Stimulated activated CD4-positive, alpha-beta T cell treated with anti-CD3 and anti-CD28 coated beads, Interleukin-12 subunit alpha, Interleukin-12 subunit beta, amount 100 ng/mL, for 24 hours (primary cell): ENCODE data around the gene SOX6.
"Not testable (repeated sequence)": the region's sequence is repeated elsewhere in the genome, so short reads cannot be mapped to it uniquely, and the experiment has no call there.

Experiments
- DNase-seq, 2 experiments: peaks; one replicate each; pipeline ENCODE4 v3.0.0-alpha.2; 2020; ENCODE audit warnings: low read depth in 2 of 2

Gene SOX6

DNA sequence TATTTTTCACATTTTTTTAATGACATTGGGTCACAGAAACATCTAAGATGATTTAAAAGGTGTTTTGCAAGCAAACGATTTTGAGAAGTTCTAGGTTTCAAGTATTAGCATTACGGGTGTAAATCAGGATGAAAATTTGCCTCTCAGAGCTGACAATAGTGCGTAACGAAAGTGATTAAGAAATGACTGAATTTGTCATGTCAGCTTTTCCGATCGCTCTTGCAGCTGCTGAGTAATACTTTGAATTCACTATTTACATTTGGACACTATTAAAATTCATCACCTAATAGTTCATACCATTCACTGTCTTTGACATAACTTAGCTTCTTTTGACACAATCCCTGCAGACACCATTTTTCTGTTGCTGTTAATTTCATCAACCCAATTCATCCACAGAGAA, 205.2 kb downstream of the SOX6 start:
- DNase-seq, result no peak

DNA sequence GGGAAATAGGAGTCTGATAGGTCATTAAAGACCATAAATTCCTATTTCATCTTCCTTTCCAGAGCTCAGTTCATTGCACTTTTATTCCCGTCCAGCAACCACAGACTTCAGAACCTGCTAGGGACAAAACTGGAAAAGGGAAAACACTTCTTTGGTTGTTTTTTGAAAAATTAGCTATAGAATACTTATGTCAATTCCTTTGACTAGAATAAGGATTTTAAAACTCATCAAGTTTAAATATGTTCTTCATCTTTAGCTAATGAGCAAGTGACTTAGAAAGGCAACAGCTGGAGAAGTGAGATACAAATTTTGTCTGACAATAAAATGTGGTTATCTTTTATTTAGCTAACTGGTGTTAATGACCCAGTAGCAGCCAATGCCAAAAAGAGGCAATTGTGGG, 206.9 kb downstream of the SOX6 start:
- DNase-seq, result no peak

GRCh38 chr11:16148301-16148931, 207.9 kb downstream of the SOX6 start:
- DNase-seq, result no peak

DNA sequence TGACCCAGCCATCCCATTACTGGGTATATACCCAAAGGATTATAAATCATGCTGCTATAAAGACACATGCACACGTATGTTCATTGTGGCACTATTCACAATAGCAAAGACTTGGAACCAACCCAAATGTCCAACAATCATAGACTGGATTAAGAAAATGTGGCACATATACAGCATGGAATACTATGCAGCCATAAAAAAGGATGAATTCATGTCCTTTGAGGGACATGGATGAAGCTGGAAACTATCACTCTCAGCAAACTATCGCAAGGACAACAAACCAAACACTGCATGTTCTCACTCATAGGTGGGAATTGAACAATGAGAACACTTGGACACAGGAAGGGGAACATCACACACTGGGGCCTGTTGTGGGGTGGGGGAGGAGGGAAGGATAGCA, 209.4 kb downstream of the SOX6 start:
- DNase-seq, result not testable (repeated sequence)

- DNase-seq, result not testable (repeated sequence)
Measured at GRCh38 chr11:16141614-16142013, 214.7 kb downstream of the SOX6 start.

GRCh38 chr11:16141162-16141561, 215.2 kb downstream of the SOX6 start:
- DNase-seq, result not testable (repeated sequence)

DNA sequence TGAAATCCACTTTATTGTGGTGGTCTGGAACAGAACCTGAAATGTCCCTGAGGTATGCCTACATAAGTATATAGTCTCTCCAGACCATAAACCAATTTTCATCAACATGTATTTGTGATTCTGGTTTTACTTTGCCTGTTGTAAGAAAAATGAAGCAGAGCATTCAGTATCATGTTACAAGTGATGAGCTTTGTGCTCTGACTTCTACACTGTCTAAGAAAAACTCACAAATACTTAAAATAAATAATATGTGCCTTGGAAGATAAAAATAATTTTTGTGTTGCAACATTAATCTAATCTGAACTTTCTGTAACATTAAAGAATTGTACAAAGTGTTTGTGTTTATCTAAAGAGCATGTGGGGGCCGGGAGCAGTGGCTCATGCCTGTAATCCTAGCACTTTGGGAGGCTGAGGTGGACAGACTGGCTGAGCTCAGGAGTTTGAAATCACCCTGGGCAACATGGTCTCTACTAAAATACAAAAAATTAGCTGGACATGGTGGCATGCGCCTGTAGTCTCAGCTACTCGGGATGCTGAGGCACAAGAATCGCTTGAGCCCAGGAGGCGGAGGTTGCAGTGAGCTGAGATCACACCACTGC, 219.5 kb downstream of the SOX6 start:
- no peak for DNase-seq

- DNase-seq, result no peak
Measured at GRCh38 chr11:16133867-16134266, 222.5 kb downstream of the SOX6 start.

GRCh38 chr11:16127732-16128131, 228.6 kb downstream of the SOX6 start:
- no peak for DNase-seq

GRCh38 chr11:16126362-16126761, 230.0 kb downstream of the SOX6 start:
- no peak for DNase-seq

- DNase-seq, result no peak
Measured at GRCh38 chr11:16125796-16126195, 230.6 kb downstream of the SOX6 start.

- no peak for DNase-seq
Measured at GRCh38 chr11:16124390-16124789, 232.0 kb downstream of the SOX6 start.

- DNase-seq, result no peak
Measured at GRCh38 chr11:16121853-16122252, 234.5 kb downstream of the SOX6 start.

DNA sequence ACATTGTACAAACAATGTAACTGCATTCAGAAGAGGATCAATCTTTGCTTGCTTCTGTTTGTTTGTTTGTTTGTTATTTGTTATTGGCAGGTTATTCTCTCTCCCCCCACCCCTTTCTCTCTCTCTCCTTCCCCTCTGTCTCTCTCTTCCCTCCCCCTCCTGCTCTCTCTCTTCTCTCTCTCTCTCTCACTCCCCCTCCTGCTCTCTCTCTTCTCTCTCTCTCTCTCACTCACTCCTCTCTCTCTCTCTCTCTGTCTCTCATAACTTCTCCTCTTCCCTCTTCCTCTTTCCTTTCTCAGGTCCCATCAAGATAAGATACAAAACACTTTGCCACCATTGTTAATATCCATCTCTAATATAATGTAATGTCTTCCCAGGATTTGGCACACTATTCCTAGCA, 236.3 kb downstream of the SOX6 start:
- no peak for DNase-seq

DNA sequence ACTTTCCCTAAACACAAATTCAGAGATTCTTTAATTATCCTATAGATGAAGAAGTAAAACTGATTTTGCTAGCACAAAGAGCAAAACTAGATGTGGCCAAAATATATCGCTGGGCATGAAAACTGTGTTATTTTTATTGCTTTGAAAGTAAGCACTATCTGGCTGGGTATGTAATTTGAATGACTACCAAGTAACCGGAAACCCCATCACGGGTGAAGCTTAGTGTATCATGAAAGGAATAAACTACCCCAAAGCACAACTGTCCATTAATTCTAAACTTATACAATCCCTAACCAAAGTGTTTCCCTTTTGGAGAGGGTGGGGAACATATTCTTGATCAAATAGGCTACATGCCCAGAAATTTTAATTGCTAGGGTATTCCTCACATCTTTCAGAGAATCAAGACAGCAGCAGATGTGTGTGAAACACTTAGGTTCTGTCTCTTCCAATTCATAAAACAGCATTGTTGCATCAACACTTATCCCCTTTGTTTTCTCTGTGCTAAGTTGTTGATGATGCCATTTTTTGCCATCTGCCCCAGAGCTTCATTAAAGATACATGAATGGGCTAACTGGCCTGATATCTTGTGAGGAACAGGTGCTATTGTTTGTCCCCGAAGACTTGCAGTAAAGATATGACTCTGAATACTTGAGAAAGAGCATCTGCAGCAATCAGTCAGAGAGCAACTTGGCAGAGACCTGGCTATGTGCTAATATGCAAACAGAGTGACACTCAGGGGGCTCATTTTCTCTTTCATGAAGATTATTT, 238.2 kb downstream of the SOX6 start:
- DNase-seq, result no peak

- DNase-seq, result no peak
Measured at GRCh38 chr11:16114978-16115871, 241.1 kb downstream of the SOX6 start.

DNA sequence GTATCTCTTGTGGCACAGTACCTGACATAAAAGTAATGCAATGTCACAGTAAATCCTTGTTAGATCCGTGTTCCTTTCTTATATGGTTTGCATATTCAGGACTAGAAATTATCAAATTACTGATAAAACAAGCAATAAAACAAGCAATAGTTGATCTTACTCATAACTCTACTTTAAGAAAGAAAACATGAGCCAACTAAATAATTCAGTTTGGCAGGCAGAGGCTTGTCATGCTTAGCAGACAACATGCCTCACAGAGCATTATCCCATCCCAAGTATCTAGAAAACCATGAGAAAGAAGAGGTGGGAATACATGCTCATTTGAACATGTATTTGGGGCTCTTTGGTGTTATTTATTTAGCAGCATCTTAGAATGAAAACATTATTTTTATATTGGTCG, 241.9 kb downstream of the SOX6 start:
- no peak for DNase-seq

- no peak for DNase-seq
Measured at GRCh38 chr11:16111690-16112089, 244.7 kb downstream of the SOX6 start.

DNA sequence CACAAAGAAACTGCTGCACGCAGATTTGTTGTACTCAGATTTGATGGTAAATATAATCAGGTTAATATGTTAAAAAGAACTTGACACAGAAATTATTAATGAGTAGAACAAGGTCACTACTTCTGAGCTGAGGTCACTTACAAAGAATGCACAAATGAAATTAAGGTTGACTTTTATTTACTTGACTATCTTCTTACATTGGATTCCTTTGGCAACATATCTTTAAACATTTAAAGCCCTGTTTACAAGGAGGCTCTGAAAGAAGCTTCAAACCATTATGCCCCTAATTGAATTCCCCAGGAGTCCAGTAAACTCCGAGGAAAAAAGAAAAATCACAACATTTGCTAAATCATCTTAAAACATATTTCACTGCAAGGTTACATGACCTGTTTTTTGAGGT, 245.5 kb downstream of the SOX6 start:
- DNase-seq, result no peak

DNA sequence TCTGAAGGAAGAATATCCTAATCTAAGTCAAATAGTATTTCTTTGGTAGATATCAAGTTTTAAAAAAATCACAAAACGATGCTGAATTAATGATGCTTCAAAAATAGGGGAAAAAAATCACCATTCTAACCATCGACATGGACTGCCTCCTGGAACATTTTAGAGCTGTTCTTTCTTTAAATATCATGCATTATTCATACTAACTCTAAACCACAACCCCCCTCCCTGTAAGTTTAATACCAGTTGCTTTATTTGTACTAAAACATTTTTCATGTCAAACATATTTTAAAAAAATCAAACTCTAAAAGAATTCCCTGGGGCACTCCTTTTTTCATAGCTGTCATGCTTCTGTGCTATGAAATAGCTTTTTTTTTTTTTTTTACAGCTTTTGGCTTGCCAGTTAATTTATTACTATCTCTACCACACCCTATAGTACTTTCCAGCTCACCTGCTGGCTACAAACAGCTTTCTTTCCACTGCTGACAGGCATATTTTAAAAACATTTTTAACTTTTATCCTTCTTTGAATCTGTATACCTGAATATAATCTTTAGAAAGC, 256.9 kb downstream of the SOX6 start:
- no peak for DNase-seq

DNA sequence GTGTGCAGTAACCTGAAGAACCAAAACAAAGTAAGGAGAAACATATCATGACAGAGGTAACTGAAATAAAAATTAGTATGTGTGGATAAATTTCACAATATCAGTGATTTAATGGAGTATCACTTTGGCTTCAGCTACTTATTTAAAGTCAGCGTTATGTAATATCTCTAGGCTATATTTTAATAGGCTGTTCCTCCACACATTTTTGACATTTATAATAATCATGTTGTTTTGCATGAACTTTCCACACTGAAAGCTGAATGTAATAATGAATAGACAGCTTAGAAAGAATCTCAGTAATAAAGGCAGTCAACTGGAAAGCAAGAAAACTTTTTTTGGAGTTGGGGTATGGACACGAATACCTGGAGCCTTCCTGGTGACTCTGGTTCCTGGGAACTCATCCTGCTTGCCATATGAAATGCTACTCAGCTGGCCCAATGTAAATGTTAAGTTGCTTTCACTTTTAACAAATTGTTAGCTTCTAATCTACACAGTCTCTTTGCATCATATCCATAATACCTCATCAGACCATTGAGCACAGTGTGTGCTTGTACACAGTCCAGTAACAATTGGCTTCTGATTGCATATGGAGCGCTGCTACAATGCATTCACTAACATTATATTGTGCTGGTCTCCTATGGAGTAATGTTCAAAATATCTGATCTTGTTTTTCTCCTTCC, 257.7 kb downstream of the SOX6 start:
- DNase-seq, result no peak
